ENCODE measurements around the gene AGAP1. TPM values are rescaled to one million over a fixed set of nuclear protein-coding genes. Genes with fewer than 3 reads are reported as not detected.

AGAP1 gene
- total RNA-seq, 2 donors from 2014 or later = 16.1 to 40.1 TPM

GRCh38 chr2:235921508-235922191 lies 427.8 kb downstream of the AGAP1 start:
- 89% methylated on average over 15 of the region's 15 CpGs for WGBS
- H3K36me3 ChIP-seq = no peaks in the 10 kb centered on the region
- no peak for DNase-seq (ENCODE audit: low spot score)
- H3K4me3 ChIP-seq = no peak overlapping the region
- no peaks in the 10 kb centered on the region for H3K9me3 ChIP-seq
- H3K27ac ChIP-seq = no peak overlapping the region
- intact Hi-C loops (cut with DNase I) = no loop called here
- H3K4me1 ChIP-seq (replicated peaks) = no peaks in the 10 kb centered on the region
- TF ChIP-seq POLR2AphosphoS5 (IDR thresholded peaks at IDR 0.05) = no peak
- TF ChIP-seq, protein P1, sequence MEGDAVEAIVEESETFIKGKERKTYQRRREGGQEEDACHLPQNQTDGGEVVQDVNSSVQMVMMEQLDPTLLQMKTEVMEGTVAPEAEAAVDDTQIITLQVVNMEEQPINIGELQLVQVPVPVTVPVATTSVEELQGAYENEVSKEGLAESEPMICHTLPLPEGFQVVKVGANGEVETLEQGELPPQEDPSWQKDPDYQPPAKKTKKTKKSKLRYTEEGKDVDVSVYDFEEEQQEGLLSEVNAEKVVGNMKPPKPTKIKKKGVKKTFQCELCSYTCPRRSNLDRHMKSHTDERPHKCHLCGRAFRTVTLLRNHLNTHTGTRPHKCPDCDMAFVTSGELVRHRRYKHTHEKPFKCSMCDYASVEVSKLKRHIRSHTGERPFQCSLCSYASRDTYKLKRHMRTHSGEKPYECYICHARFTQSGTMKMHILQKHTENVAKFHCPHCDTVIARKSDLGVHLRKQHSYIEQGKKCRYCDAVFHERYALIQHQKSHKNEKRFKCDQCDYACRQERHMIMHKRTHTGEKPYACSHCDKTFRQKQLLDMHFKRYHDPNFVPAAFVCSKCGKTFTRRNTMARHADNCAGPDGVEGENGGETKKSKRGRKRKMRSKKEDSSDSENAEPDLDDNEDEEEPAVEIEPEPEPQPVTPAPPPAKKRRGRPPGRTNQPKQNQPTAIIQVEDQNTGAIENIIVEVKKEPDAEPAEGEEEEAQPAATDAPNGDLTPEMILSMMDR (IDR thresholded peaks at IDR 0.05) = no peak
- TF ChIP-seq POLR2A (IDR thresholded peaks at IDR 0.05) = no peak
- H3K27me3 ChIP-seq (replicated peaks; ENCODE audit: insufficient read depth) = no peaks in the 10 kb centered on the region

GRCh38 chr2:235922839-235923238 lies 429.0 kb downstream of the AGAP1 start:
- no peak for DNase-seq (ENCODE audit: low spot score)
- Histone ChIP-seq H3K4me1 (replicated peaks) (no peaks in the 10 kb centered on the region), H3K27me3 (replicated peaks; ENCODE audit: insufficient read depth) (no peaks in the 10 kb centered on the region), H3K9me3 (no peaks in the 10 kb centered on the region), H3K4me3 (no peak overlapping the region), H3K27ac (no peak overlapping the region), H3K36me3 (no peaks in the 10 kb centered on the region)
- TF ChIP-seq, protein P1 (IDR thresholded peaks at IDR 0.05) = no peak
- TF ChIP-seq POLR2AphosphoS5 (IDR thresholded peaks at IDR 0.05) = no peak
- TF ChIP-seq POLR2A (IDR thresholded peaks at IDR 0.05) = no peak
- WGBS = 95% methylated on average over 10 of the region's 10 CpGs
- intact Hi-C loops (cut with DNase I) = no loop called here

- 72% methylated on average over 14 of the region's 14 CpGs for WGBS
- no peaks in the 10 kb centered on the region for H3K9me3 ChIP-seq
- no peak overlapping the region for H3K27ac ChIP-seq
- no peaks in the 10 kb centered on the region for H3K4me1 ChIP-seq (replicated peaks)
- TF ChIP-seq, protein P1 (IDR thresholded peaks at IDR 0.05) = no peak
- no peak for TF ChIP-seq POLR2A (IDR thresholded peaks at IDR 0.05)
- no peak for TF ChIP-seq POLR2AphosphoS5 (IDR thresholded peaks at IDR 0.05)
- no peaks in the 10 kb centered on the region for H3K27me3 ChIP-seq (replicated peaks; ENCODE audit: insufficient read depth)
- H3K4me3 ChIP-seq = no peak overlapping the region
- intact Hi-C loops (cut with DNase I) = no loop called here
- DNase-seq (ENCODE audit: low spot score) = no peak
- no peaks in the 10 kb centered on the region for H3K36me3 ChIP-seq
Measured at GRCh38 chr2:235923859-235924674, 430.2 kb downstream of the AGAP1 start.

GRCh38 chr2:235924675-235925063 lies 430.8 kb downstream of the AGAP1 start:
- no peaks in the 10 kb centered on the region for H3K4me1 ChIP-seq (replicated peaks)
- TF ChIP-seq POLR2A (IDR thresholded peaks at IDR 0.05) = no peak
- TF ChIP-seq, protein P1 (IDR thresholded peaks at IDR 0.05) = no peak
- no peak for TF ChIP-seq POLR2AphosphoS5 (IDR thresholded peaks at IDR 0.05)
- no peak overlapping the region for H3K27ac ChIP-seq
- intact Hi-C loops (cut with DNase I) = no loop called here
- no peaks in the 10 kb centered on the region for H3K36me3 ChIP-seq
- WGBS = 52% methylated on average over 4 of the region's 4 CpGs
- no peaks in the 10 kb centered on the region for H3K9me3 ChIP-seq
- H3K4me3 ChIP-seq = no peak overlapping the region
- H3K27me3 ChIP-seq (replicated peaks; ENCODE audit: insufficient read depth) = no peaks in the 10 kb centered on the region
- DNase-seq (ENCODE audit: low spot score) = no peak
